ENCODE data around the gene FLACC1.
"Not testable (repeated sequence)": the region's sequence is repeated elsewhere in the genome, so short reads cannot be mapped to it uniquely, and the experiment has no call there.

FLACC1 gene

GRCh38 chr2:201246280-201246679 is 110.9 kb downstream of the FLACC1 start:
- Histone ChIP-seq H3K36me3 (ENCODE audit: low read depth) (no peaks in the 10 kb centered on the region), H3K4me3 (ENCODE audit: severe bottlenecking) (no peak overlapping the region), H3K4me1 (ENCODE audit: insufficient read depth, poor library complexity, severe bottlenecking) (no peaks in the 10 kb centered on the region), H3K9me3 (ENCODE audit: severe bottlenecking) (no peaks in the 10 kb centered on the region), H3K27me3 (ENCODE audit: insufficient read depth, poor library complexity, severe bottlenecking) (no peaks in the 10 kb centered on the region), H3K27ac (ENCODE audit: poor library complexity, severe bottlenecking) (no peak overlapping the region)
- no peak for ATAC-seq (ENCODE audit: low read depth)
- no peak for TF ChIP-seq CTCF (IDR thresholded peaks at IDR 0.05; ENCODE audit: poor library complexity, severe bottlenecking)
- DNase-seq (ENCODE audit: low spot score): no peak

- DNase-seq (ENCODE audit: low spot score) (no peak), ATAC-seq (ENCODE audit: low read depth) (no peak)
- no peak overlapping the region for H3K27ac ChIP-seq (ENCODE audit: poor library complexity, severe bottlenecking)
- H3K4me1 ChIP-seq (ENCODE audit: insufficient read depth, poor library complexity, severe bottlenecking): no peaks in the 10 kb centered on the region
- peaks cover 9% of the 10 kb centered on the region for H3K36me3 ChIP-seq (ENCODE audit: low read depth)
- TF ChIP-seq CTCF (IDR thresholded peaks at IDR 0.05; ENCODE audit: poor library complexity, severe bottlenecking): no peak
- H3K27me3 ChIP-seq (ENCODE audit: insufficient read depth, poor library complexity, severe bottlenecking): no peaks in the 10 kb centered on the region
- H3K4me3 ChIP-seq (ENCODE audit: severe bottlenecking): no peak overlapping the region
- H3K9me3 ChIP-seq (ENCODE audit: severe bottlenecking): no peaks in the 10 kb centered on the region
These were observed 112.3 kb downstream of the FLACC1 start for GRCh38 chr2:201244829-201245228.

- Histone ChIP-seq H3K27ac (ENCODE audit: poor library complexity, severe bottlenecking) (no peak overlapping the region), H3K36me3 (ENCODE audit: low read depth) (peaks cover 9% of the 10 kb centered on the region), H3K4me1 (ENCODE audit: insufficient read depth, poor library complexity, severe bottlenecking) (no peaks in the 10 kb centered on the region), H3K4me3 (ENCODE audit: severe bottlenecking) (no peak overlapping the region), H3K9me3 (ENCODE audit: severe bottlenecking) (no peaks in the 10 kb centered on the region), H3K27me3 (ENCODE audit: insufficient read depth, poor library complexity, severe bottlenecking) (no peaks in the 10 kb centered on the region)
- no peak for ATAC-seq (ENCODE audit: low read depth)
- DNase-seq (ENCODE audit: low spot score): no peak
- TF ChIP-seq CTCF (IDR thresholded peaks at IDR 0.05; ENCODE audit: poor library complexity, severe bottlenecking): no peak
These were observed 114.4 kb downstream of the FLACC1 start for GRCh38 chr2:201242571-201243277.

- not testable (repeated sequence) for H3K4me1 ChIP-seq (ENCODE audit: insufficient read depth, poor library complexity, severe bottlenecking); H3K27ac ChIP-seq (ENCODE audit: poor library complexity, severe bottlenecking); DNase-seq (ENCODE audit: low spot score); H3K4me3 ChIP-seq (ENCODE audit: severe bottlenecking); H3K36me3 ChIP-seq (ENCODE audit: low read depth); H3K9me3 ChIP-seq (ENCODE audit: severe bottlenecking); H3K27me3 ChIP-seq (ENCODE audit: insufficient read depth, poor library complexity, severe bottlenecking); ATAC-seq (ENCODE audit: low read depth)
These were observed 117.8 kb downstream of the FLACC1 start for GRCh38 chr2:201239167-201239935.

Data from RWPE2 (cell line).